Uterine smooth muscle cell (primary cell): ENCODE measurements around the gene PALLD. TPM values are rescaled to one million over a fixed set of nuclear protein-coding genes. Genes with fewer than 3 reads are reported as not detected.

Source experiments
- total RNA-seq: library from RNA; depleted of rRNA; stranded (reverse); fragments of >200 nt; gene quantifications from 2 replicates; pipeline ENCODE4 v1.2.3, GENCODE V29; 2014

Gene PALLD
- total RNA-seq = 123 and 146 TPM in 2 replicates

GRCh38 chr4:168496834-168497233 lies at the start of gene PALLD:
PALLD (plus strand) TSS chr4:168497052.

Other genes starting within 250 kb of the PALLD start
- gene DDX60, start 178.3 kb upstream of the PALLD start, total RNA-seq = 26.1 and 27.8 TPM in 2 replicates
- 43.3 and 47.6 TPM in 2 replicates for gene DDX60L, start 16.6 kb upstream of the PALLD start, total RNA-seq